ENCODE measurements around the gene ACSF3. TPM values are rescaled to one million over a fixed set of nuclear protein-coding genes. Genes with fewer than 3 reads are reported as not detected.
"Not testable (repeated sequence)": the region's sequence is repeated elsewhere in the genome, so short reads cannot be mapped to it uniquely, and the experiment has no call there.

ACSF3 gene
- total RNA-seq, 1 donor from 2014 or later, result 22.5 TPM

GRCh38 chr16:89164847-89165680 is 71.4 kb downstream of the ACSF3 start:
- no peak for ATAC-seq
- no peak for DNase-seq

GRCh38 chr16:89165681-89165979 is 72.0 kb downstream of the ACSF3 start:
- intact Hi-C loops (cut with micrococcal nuclease); ATAC-seq; DNase-seq: not testable (repeated sequence)

More at GRCh38 chr16:89164847-89165680, 71.4 kb downstream of the ACSF3 start:
- intact Hi-C loops (cut with micrococcal nuclease), result no loop called here

GRCh38 chr16:89166696-89167424 is 73.2 kb downstream of the ACSF3 start:
- no peak for DNase-seq
- intact Hi-C loops (cut with micrococcal nuclease), result no loop called here
- no peak for ATAC-seq

GRCh38 chr16:89167425-89167941 is 73.8 kb downstream of the ACSF3 start:
- ATAC-seq (peak; percentile 69), DNase-seq (peak; percentile 92)
- intact Hi-C loops (cut with micrococcal nuclease), result no loop called here

- intact Hi-C loops (cut with micrococcal nuclease), result no loop called here
- DNase-seq, result no peak
- no peak for ATAC-seq
Observed at GRCh38 chr16:89168381-89169189, 74.9 kb downstream of the ACSF3 start.

GRCh38 chr16:89169778-89170177 is 76.1 kb downstream of the ACSF3 start:
- ATAC-seq, result no peak
- intact Hi-C loops (cut with micrococcal nuclease), result no loop called here
- DNase-seq, result no peak

GRCh38 chr16:89170346-89171215 is 76.9 kb downstream of the ACSF3 start:
- DNase-seq (no peak), ATAC-seq (no peak)
- intact Hi-C loops (cut with micrococcal nuclease), result no loop called here

GRCh38 chr16:89171216-89172170 is 77.8 kb downstream of the ACSF3 start, which contains the start of gene CDH15:
Gene CDH15, plus strand, starts transcription at chr16:89171748. Its CDS starts 84 bp downstream, at chr16:89171832.
- peak; percentile 92 for DNase-seq
- intact Hi-C loops (cut with micrococcal nuclease), result no loop called here
- ATAC-seq, result peak; percentile 95

GRCh38 chr16:89172171-89172527 is 78.5 kb downstream of the ACSF3 start:
- ATAC-seq (no peak), DNase-seq (no peak)
- intact Hi-C loops (cut with micrococcal nuclease), result no loop called here

- intact Hi-C loops (cut with micrococcal nuclease), result no loop called here
- no peak for DNase-seq
- ATAC-seq, result no peak
Observed at GRCh38 chr16:89172528-89173173, 79.0 kb downstream of the ACSF3 start.

- intact Hi-C loops (cut with micrococcal nuclease), result no loop called here
- ATAC-seq (no peak), DNase-seq (no peak)
Observed at GRCh38 chr16:89173174-89173921, 79.7 kb downstream of the ACSF3 start.

- DNase-seq (no peak), ATAC-seq (no peak)
- intact Hi-C loops (cut with micrococcal nuclease), result no loop called here
Observed at GRCh38 chr16:89174055-89174827, 80.6 kb downstream of the ACSF3 start.

GRCh38 chr16:89174877-89175276 is 81.2 kb downstream of the ACSF3 start:
- ATAC-seq (no peak), DNase-seq (no peak)
- intact Hi-C loops (cut with micrococcal nuclease), result no loop called here

GRCh38 chr16:89175280-89176146 is 81.9 kb downstream of the ACSF3 start:
- ATAC-seq, result no peak
- DNase-seq, result no peak
- intact Hi-C loops (cut with micrococcal nuclease), result no loop called here

Measured in left ventricle myocardium superior (tissue), 1 donor.